Measurements from ENCODE around the gene ATP7A. TPM values are rescaled to one million over a fixed set of nuclear protein-coding genes. Genes with fewer than 3 reads are reported as not detected.
"Not testable (repeated sequence)": the region's sequence is repeated elsewhere in the genome, so short reads cannot be mapped to it uniquely, and the experiment has no call there.

Gene ATP7A
- total RNA-seq, 1 experiment from 2014 or later = 8.9 TPM

- in situ Hi-C loops (cut with HindIII; ENCODE audit: low pct_unique_long_range_greater_than_20kb, low sequenced_read_pairs) = no loop called here
- DNase-seq (ENCODE audit: low read depth) = no peak
These were observed 101.4 kb downstream of the ATP7A start for GRCh38 chrX:78011846-78012245.

DNA sequence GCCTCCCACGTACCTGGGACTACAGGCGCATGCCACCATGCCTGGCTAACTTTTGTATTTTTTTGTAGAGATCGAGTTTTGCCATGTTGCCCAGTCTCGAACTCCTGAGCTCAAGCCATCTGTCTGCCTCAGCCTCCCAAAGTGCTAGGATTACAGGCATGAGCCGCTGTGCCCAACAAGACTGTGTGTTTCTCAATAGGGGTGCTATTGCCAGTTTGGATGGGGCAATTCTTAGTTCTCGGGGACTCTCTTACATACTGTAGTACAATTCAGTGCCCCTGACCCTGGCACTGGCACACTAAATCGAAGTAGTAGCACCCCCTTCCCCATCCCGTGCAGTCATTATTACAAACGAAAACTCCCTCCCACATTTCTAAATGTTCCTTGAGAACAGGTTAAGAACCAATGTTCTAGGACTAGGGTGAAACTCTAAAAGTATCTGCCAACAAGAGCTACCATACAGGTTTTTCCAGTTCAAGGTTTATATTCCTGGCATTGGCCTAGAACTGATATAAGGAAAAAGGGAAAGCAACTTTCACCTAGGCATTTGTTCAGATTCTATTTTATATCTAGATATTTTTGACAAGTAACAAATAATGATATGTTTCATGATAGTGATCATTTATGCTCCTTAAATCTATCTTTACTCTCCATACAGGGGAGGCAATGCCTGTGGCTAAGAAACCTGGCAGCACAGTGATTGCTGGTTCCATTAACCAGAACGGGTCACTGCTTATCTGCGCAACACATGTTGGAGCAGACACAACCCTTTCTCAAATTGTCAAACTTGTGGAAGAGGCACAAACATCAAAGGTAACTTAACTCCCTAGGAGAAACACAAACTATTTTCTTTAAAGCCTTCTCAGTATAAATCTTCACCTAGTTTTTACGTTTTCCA, 109.3 kb downstream of the ATP7A start:
- in situ Hi-C loops (cut with HindIII; ENCODE audit: low pct_unique_long_range_greater_than_20kb, low sequenced_read_pairs) = no loop called here

GRCh38 chrX:78024349-78025059, 114.0 kb downstream of the ATP7A start:
- in situ Hi-C loops (cut with HindIII; ENCODE audit: low pct_unique_long_range_greater_than_20kb, low sequenced_read_pairs) = no loop called here
- DNase-seq (ENCODE audit: low read depth) = peak; percentile 2

More for the DNA sequence above, 109.3 kb downstream of the ATP7A start:
- DNase-seq (ENCODE audit: low read depth) = no peak

DNA sequence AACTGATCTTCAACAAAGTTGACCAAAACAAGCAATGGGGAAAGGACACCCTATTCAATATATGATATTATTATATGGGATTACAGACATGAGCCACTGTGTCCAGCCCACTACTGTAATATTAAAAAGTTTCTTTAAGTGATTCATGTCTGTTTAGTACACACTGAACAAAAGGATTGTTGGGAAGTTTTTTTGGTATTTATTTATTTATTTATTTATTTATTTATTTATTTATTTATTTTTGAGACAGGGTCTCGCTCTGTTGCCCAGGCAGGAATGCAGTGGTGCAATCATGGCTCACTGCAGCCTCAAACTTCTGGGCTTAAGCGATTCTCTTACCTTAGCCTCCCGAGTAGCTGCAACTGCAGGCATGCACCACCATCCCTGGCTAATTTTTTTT, 117.3 kb downstream of the ATP7A start:
- no peak for DNase-seq (ENCODE audit: low read depth)
- in situ Hi-C loops (cut with HindIII; ENCODE audit: low pct_unique_long_range_greater_than_20kb, low sequenced_read_pairs) = no loop called here

DNA sequence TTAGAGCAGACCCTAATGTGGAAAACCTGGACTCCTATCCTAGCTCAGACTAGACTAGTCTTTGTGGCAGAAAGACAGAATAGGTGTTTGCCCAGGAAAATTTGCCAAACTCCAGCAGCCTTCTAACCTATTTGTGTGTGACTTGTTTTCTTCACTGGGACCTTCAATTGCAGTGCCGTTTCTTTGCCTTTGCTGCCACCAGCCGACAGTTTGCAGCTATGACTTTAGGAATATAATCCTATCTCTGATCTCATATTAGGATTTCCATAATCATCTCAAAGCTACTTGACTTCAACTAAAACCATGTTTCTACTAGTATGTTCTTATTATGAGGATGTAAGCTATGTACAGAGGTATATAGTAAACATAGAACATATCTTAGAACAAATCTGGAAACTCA, 119.2 kb downstream of the ATP7A start:
- in situ Hi-C loops (cut with HindIII; ENCODE audit: low pct_unique_long_range_greater_than_20kb, low sequenced_read_pairs) = no loop called here
- DNase-seq (ENCODE audit: low read depth) = peak; percentile 14

- no peak for DNase-seq (ENCODE audit: low read depth)
- in situ Hi-C loops (cut with HindIII; ENCODE audit: low pct_unique_long_range_greater_than_20kb, low sequenced_read_pairs) = no loop called here
These were observed 124.6 kb downstream of the ATP7A start for GRCh38 chrX:78035061-78035460.

DNA sequence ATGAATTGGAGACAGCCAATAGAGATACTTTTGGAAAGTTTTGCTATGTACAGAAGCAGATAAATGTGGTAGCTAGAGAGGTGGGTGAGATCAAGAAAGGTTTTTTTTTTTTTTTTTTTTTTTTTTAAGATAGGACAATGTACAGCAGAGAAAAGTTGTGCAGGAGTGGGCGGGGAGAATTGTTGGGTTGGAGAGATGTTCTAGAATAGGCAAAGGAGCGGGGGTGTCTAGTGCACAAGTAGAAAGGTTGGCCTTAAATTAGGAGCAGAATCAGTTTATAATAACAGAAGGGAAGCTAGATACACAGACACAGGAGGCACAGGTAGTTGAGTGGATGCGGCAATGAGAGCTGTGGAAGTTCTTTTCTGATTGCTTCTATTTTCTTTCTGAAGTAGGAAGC, 127.4 kb downstream of the ATP7A start:
- in situ Hi-C loops (cut with HindIII; ENCODE audit: low pct_unique_long_range_greater_than_20kb, low sequenced_read_pairs) = no loop called here
- no peak for DNase-seq (ENCODE audit: low read depth)

DNA sequence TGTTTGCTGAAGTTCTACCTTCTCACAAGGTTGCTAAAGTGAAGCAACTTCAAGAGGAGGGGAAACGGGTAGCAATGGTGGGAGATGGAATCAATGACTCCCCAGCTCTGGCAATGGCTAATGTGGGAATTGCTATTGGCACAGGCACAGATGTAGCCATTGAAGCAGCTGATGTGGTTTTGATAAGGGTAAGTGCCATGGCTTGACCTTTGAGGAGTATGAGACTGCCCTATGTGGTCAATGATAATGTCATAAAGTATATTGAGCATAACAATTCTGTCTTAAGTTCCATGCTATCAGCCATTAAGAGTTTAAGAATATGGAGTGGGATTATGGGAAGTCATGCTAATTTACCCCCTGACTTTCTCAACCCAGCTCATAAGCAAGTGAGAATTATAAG, 132.1 kb downstream of the ATP7A start:
- in situ Hi-C loops (cut with HindIII; ENCODE audit: low pct_unique_long_range_greater_than_20kb, low sequenced_read_pairs) = no loop called here
- DNase-seq (ENCODE audit: low read depth) = no peak

GRCh38 chrX:78046362-78046761, 135.9 kb downstream of the ATP7A start:
- in situ Hi-C loops (cut with HindIII; ENCODE audit: low pct_unique_long_range_greater_than_20kb, low sequenced_read_pairs) = no loop called here
- no peak for DNase-seq (ENCODE audit: low read depth)

DNA sequence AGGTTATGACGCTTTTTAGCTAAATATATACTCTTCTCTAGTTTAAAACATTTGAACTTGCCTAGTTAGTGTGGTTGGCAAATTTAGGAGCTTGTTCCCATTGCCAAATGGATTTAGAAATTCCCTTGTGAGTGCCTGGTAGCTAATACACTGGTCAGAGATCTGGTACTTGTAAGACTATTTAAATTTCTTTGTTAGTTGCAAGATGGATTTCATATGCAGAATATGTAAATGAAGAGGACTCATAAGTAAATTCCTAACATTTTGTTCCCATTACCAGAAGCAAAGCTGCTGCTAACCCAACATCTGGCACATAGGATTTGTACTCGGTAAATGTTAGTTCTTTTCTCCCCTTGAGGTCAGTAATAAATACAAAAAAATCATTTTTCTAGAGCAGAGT, 137.6 kb downstream of the ATP7A start:
- in situ Hi-C loops (cut with HindIII; ENCODE audit: low pct_unique_long_range_greater_than_20kb, low sequenced_read_pairs) = no loop called here

DNA sequence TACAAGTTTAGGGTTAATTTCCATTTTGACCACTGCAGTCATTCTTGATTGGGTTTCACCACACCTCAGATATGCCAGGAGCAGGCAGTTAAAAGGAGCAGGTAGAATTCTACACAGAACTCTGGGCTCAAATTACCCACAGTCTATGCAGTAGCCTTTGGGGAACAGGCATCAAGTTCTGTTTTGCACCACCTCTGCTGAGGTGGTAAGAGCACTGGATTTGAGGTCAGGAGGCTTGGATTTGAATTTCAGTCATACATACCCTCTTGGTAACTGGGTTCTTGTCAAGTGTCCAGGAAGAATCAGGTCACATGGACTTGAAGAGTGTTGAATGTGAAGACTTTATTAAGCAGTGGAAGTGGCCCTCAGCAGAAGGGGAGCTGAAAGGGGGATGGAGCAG, 153.2 kb downstream of the ATP7A start:
- no peak for DNase-seq (ENCODE audit: low read depth)
- in situ Hi-C loops (cut with HindIII; ENCODE audit: low pct_unique_long_range_greater_than_20kb, low sequenced_read_pairs) = no loop called here

More for the DNA sequence above, 137.6 kb downstream of the ATP7A start:
- no peak for DNase-seq (ENCODE audit: low read depth)

DNA sequence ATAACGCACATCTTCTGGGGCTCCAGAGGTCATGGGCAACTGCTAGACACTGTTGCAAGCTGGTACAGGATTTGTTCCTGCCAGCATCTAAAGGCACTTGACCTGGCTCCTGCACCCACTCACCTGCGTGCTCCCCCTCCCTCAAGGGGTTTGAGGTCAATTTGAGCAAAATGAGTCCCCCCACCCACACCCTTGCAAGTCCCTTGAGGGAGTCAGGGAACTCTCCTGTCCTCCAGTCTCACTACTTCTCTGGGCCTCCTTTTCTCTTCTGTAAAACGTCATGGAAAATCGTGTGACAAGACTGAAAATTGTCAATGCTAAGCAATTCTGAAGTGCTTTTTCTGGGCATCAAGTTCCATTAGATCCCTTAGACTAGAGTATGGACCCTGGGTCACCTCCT, 153.7 kb downstream of the ATP7A start:
- DNase-seq (ENCODE audit: low read depth) = no peak
- in situ Hi-C loops (cut with HindIII; ENCODE audit: low pct_unique_long_range_greater_than_20kb, low sequenced_read_pairs) = no loop called here

DNA sequence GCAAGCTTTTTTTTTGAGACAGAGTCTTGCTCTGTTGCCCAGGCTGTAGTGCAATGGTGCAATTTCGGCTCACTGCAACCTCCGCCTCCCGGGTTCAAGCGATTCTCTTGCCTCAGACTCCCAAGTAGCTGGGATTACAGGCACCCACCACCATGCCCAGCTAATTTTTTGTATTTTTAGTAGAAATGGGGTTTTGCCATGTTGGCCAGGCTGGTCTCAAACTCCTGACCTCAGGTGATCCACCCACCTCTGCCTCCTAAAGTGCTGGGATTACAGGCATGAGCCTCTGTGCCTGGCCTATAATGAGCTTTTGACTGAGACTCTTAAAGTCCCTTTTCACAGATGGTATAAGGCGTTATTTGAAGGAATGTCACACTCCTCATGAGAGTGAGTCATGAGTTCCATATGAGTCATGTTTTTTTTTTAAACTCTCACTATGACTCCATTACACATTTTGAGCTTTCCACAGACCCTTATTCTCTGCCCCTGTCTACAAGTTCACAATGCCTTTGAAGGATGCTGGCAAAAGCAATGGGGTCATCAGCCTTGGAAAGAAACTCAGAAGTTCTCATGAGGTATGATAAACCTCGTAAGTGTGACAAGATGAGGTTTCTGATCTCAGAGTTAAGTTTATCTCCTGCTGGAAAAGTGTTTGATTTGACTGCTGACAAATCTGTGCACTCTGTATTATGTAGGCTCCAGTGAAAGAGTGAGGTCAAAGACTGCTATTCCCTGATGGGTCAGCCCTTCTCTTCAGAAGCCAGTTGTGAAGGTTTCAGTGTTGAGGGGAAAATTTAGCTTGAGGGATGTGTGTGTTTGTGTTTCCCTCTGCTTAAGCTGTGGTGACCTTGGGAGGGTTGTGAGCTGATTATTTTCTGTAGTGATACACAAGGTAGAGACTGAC, 154.5 kb downstream of the ATP7A start:
- in situ Hi-C loops (cut with HindIII; ENCODE audit: low pct_unique_long_range_greater_than_20kb, low sequenced_read_pairs) = not testable (repeated sequence)
- DNase-seq (ENCODE audit: low read depth) = peak; percentile 75

DNA sequence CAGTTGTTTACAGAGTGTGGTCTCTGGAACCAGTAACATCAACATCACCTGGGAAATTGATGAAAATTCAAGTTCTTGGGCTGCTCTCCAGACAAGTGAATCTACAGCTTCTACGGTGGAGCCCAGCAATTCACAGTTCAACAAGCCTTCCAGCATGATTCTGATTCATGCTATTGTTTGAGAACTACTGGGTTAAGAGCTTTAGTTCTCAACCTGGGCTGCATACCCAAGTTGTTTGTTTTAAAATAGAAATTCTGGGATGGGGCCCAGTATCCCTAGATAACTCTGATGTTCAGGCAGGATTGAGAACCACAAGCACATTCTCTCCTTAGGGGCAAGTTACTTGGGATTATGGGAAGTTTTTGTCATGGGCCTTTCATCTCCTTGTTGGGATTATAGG, 155.6 kb downstream of the ATP7A start:
- in situ Hi-C loops (cut with HindIII; ENCODE audit: low pct_unique_long_range_greater_than_20kb, low sequenced_read_pairs) = no loop called here
- DNase-seq (ENCODE audit: low read depth) = no peak

DNA sequence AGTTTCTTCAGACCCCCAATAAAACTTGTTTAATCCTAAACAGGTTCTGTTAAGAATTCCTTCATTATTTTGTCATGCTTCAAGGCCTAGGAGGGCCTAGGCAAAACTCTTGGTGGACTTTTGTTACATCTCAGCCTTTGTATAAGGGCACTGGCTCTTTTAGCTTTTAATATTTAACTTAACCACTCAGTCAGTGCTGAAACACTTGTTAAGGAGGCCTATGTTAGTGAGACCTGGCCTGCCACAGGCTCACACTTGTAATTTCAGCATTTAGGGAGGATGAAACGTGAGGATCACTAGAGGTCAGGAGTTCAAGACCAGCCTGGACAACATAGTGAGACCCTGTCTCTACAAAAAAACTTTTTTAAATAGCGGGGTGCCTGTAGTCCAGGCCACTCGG, 160.8 kb downstream of the ATP7A start:
- in situ Hi-C loops (cut with HindIII; ENCODE audit: low pct_unique_long_range_greater_than_20kb, low sequenced_read_pairs) = no loop called here
- DNase-seq (ENCODE audit: low read depth) = peak; percentile 25

DNA sequence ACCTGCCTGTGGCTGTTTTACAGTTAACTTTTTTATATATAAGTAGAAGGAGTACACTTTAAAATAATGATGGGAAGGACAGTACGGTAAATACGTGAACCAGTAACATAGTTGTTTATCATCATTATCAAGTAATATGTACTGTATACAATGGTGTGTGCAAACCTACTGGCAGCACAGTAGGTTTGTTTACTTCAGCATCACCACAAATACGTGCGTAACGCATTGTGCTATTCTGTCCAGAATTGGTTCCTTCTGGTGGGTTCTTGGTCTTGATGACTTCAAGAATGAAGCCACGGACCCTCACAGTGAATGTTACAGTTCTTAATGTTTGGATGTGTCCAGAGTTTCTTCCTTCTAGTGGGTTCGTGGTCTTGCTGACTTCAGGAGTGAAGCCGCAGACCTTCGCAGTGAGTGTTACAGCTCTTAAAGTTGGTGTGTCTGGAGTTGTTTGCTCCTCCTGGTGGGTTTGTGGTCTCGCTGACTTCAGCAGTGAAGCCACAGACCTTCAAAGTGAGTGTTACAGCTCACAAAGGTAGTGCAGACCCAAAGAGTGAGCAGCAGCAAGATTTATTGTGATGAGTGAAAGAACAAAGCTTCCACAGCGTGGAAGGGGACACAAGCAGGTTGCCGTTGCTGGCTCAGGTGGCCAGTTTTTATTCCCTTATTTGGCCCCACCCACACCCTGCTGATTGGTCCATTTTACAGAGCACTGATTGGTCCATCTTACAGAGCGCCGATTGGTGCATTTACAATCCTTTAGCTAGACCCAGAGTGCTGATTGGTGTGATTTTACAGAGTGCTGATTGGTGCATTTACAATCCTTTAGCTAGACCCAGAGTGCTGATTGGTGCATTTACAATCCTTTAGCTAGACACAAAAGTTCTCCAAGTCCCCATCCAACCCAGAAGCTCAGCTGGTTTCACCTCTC, 162.9 kb downstream of the ATP7A start:
- DNase-seq (ENCODE audit: low read depth); in situ Hi-C loops (cut with HindIII; ENCODE audit: low pct_unique_long_range_greater_than_20kb, low sequenced_read_pairs): not testable (repeated sequence)

GRCh38 chrX:78074088-78074487, 163.6 kb downstream of the ATP7A start:
- in situ Hi-C loops (cut with HindIII; ENCODE audit: low pct_unique_long_range_greater_than_20kb, low sequenced_read_pairs) = no loop called here
- DNase-seq (ENCODE audit: low read depth) = no peak
